NOMO-1 (cell line): Measurements from ENCODE around the gene PLD1.

Experiments
- DNase-seq, 2 experiments: peaks; one replicate each; lab custom pipeline; 2025; ENCODE audit not compliant: unreplicated experiment in 2 of 2; lab: John Stamatoyannopoulos, UW

The PLD1 gene

DNA sequence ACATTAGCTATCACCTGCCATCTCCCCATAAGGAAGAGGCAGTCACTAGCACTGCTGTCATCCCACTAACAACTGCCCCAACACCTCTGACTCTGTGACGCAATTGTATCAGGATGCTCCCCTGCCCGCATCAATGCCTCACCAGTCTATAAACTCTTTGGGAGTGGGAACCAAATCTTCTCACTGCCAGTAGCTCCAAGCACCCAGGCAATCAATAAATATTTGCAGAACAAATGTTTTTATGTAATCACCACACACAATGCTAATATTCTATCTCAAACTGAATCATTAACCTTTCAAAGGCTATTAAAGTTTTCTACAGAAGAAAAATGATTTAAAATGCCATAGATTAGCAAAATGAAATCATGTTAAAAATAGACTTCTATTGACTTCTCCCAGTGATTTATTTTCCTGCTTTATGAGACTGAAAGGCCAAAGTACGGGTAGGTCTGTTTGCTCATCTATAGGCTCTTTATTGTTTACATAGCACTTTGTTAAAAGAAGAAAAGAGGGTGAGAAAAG, 131.3 kb downstream of the PLD1 start:
- DNase-seq: no peak

DNA sequence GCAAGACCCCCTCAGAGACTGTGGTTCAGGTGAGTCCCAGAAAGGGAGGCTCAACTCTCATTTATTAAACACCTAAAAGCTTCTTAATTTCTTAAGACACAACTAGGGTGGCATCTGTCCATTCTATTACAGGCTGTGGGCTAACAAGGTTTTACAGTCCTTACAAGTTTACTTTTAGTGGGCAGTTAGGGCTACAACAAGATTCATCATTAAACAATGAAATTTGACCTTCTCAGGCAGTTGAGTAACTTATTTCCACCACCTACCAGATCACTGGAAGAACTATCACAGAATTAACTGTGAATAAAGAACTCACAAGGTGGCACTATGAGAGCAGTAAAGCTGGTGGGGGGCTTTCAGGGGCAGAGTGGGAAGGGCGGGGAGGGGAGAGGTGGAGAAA, 132.6 kb downstream of the PLD1 start:
- DNase-seq: no peak

GRCh38 chr3:171676601-171677175, 133.6 kb downstream of the PLD1 start:
- no peak for DNase-seq

DNA sequence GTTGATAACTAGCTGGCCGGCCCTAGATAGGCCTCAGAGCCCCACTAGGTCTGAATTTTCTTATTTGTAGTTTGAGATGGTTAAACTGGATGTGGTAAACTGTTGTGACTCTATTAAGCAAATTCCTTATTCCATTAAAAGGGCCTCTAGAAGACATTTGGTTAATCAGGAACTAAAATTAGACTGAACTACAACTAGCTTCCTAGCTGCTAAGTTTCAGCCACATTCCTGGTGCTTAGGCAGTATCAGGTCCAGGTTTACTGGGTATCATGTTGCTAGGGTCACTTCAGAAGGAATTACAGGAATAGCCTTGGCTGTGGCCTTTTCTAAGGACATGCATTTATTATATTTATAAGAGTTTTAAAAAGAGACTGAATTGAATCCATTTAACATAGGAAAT, 136.3 kb downstream of the PLD1 start:
- DNase-seq: no peak

GRCh38 chr3:171672538-171672937, 137.7 kb downstream of the PLD1 start:
- no peak for DNase-seq

GRCh38 chr3:171672124-171672523, 138.2 kb downstream of the PLD1 start:
- DNase-seq: no peak

DNA sequence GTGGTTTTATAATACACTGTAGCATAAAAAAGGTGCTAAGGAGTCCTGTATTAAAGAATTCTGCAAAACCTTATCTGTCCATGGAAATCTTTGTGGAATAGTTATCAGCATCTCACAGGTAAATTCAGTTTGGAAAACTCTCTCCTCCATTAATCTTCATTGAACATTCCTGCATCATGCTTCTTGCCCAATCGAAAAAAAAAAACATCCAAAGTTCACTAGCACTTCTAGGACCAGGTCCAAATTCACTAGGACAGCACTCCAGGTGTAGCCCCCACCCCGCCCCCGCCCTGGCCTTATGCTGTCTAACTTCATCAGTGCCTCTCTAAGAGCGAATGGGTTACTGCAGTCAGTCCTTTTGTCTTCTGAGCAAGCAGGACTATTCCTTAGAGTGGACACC, 138.6 kb downstream of the PLD1 start:
- no peak for DNase-seq

- no peak for DNase-seq
These were observed 143.8 kb downstream of the PLD1 start for GRCh38 chr3:171666516-171666915.

DNA sequence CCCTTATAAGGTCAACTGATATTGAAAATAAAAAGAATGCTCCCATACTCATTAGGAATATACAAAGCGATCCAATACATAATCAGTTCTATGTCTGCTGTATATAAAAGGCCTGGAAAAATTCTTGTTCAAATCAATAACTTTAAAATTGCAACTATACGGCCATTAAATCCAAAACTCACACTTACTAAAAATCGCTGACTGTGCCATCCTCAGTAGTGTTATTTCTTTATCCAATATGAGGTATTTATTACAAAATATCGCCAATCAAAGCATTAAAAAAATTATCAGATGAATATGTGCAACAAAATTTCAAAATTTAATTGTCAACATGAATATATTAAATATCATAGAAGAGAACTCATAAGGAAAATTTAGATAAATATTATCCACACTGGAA, 146.5 kb downstream of the PLD1 start:
- no peak for DNase-seq

DNA sequence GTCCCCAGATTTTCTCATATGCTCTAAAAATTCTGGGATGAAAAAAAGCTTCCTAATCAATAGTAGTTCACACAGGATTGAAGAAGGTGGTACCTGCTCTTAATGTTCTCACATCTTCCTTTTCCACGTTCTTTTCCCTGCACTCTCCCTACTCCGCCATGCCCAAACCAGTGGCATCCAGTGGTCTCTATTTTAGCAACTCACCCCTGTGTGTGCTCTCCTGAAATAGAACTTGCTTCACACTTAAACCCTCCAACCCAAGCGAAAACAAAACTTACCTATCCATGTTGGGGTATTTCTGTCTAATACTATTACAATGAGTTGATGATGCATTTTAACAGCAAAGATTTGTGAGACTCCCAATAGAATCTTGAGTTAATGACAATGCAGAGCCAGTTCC, 148.8 kb downstream of the PLD1 start:
- no peak for DNase-seq

DNA sequence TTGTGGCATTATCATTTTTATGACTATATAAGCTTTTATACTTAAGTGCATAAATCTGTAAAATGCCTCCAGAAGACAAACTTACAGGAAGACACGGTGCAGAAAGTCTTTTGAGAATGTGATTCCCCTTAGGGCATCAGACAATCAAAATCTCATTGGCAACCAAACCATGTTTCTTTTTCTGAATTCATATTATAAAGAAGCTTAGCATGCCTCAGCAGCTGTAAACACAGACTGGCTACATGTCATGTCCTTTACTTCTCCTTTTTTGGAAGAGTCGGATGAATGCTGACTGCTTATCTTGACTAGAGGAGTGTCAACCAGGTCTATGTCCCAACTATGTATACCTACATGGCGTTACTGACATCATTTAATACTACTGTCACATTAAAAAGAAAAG, 150.1 kb downstream of the PLD1 start:
- DNase-seq: no peak

DNA sequence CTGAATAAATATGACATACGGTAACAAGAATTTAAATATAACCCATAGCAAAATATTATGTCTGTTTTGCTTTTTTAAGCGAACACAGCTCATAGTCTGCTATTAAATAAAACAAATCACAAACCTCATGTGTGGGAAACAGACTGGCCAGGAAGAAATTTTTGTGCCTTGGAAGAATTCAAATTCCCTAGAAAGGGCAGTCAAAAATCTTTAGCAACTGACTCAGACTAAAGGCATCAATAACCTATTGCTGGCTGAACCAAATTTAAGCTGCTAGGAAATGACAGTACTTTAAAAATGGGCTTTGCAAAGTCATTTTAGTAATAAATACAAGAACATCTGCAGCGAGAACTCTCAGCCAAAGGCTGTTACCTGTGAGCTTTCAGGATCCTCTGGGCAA, 151.4 kb downstream of the PLD1 start:
- DNase-seq: no peak

GRCh38 chr3:171654809-171655208, 155.5 kb downstream of the PLD1 start:
- DNase-seq: peak; percentile 69 to 81

GRCh38 chr3:171654326-171654725, 156.0 kb downstream of the PLD1 start:
- DNase-seq: no peak

- no peak for DNase-seq
These were observed 156.6 kb downstream of the PLD1 start for GRCh38 chr3:171653701-171654100.

DNA sequence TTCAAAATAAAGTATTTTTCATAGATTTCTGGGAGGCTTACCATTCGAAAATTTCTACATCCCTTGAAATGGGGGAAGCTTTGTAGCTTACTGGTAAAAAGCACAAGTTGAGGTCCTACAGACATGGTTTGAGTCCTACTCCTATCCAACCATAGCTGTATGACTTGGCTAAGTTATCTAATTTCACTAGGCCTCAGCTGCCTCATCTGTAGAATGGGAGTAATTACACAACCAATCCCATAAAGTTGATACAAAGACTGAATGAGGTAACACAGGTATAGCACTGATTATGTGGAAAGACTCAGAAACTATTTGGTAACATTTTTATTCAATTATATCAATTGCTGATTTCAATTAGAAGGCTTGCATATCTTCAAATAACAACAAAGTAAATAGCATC, 157.4 kb downstream of the PLD1 start:
- DNase-seq: no peak

DNA sequence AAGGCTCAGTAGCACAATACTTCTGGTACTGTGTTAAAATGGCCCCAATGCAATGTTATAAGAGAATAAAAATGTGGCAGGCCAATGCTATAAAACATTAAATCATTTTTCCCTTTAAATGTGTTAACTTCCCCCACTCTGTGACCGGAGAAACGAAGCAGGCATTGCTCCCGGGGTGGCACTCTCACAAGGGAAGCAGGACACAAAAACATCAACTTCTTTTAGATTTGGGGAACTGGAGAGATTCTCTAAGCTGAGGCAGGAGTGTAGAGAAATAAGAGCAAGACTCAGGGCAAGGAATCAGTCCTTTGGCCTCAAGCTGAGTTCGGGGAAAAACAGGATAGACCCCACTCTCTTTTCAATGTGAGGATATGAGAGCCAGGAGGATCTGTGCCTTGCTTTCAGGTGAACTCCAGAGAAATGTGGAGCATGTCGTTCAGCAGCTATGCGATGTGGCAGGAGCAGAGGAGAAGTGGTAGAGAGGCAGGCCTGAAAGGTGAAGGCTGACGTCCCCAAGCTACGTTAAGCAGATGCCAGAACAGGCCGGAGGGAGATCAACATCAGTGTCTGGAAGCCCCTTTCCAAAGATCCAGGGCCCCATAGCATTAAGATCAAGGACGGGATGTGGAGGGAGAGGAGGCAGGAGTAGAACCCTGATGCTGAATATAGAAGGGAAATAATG, 160.2 kb downstream of the PLD1 start:
- no peak for DNase-seq

DNA sequence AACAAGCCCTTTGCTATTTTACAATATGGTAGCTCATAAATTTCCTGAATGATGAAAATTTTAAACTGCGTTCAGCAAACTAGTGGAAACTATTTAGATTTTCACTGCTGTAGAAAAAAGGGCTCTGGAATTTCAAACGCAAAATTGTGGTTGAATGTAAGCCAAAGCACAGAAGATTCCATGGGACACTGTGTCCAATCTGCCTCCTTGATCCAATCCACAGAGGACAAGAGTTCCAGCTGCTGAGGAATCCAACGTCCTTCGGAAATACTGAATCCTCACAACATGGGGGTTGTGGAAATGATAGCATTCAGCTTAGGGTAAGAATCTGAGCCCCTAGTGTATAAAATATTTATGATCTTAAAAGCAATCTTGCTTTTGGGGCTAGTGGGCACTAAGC, 161.0 kb downstream of the PLD1 start:
- DNase-seq: no peak

DNA sequence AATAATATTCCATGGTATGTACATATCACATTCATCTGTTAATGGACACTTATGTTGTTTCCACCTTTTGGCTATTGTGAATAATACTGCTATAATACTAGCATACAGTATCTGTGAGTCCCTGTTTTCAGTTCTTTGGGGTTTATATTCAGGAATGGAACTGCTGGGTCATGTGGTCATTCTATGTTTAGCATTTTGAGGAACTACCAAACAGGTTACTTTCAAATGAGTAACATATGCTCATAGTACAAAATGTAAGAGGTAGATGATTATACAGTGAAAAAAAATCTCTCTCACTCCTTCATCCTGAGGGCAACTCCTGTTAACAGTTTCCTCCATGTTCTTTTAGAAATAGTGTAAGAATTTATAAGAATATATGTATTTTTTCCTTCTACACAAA, 162.2 kb downstream of the PLD1 start:
- peak in 1 of 2 experiments; percentile 63 for DNase-seq

GRCh38 chr3:171646357-171647133, 163.7 kb downstream of the PLD1 start:
- peak in 1 of 2 experiments; percentile 83 for DNase-seq

GRCh38 chr3:171644681-171645080, 165.6 kb downstream of the PLD1 start:
- DNase-seq: no peak

DNA sequence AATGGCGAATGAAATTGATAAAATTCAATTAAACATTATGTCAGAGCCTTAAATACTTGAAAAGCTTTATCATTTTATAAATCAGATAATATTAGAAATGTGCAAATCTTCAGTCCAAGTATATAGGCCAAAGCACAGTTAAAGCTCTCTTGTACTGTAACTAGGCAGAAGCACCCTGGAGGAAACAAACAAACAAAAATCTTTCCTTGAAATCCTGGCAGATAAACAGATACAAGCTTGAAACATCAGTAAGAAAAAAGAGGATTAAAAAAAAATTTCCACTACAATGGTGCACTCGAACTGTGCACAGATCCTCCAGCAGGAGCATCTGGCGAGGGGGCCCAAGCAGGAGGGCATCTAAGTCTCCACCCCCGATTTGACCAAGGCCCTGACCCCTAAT, 166.6 kb downstream of the PLD1 start:
- DNase-seq: no peak
